ENCODE measurements around the gene MSH2.
"Not testable (repeated sequence)": the region's sequence is repeated elsewhere in the genome, so short reads cannot be mapped to it uniquely, and the experiment has no call there.

DNA sequence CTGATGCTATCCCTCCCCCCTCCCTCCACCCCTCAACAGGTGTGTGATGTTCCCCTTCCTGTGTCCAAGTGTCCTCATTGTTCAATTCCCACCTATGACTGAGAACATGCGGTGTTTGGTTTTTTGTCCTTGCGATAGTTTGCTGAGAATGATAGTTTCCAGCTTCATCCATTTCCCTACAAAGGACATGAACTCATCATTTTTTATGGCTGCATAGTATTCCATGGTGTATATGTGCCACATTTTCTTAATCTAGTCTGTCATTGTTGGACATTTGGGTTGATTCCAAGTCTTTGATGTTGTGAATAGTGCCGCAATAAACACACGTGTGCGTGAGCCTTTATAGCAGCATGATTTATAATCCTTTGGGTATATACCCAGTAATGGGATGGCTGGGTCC, 51.9 kb downstream of the MSH2 start:
- not testable (repeated sequence) for TF ChIP-seq POLR2A (IDR thresholded peaks at IDR 0.05; ENCODE audit: low read length); GATA1 (IDR thresholded peaks at IDR 0.05; ENCODE audit: low read depth, low read length)

Data from erythroblast (primary cell).